Liver (tissue), 9 donors: Measurements from ENCODE around the gene LHPP. TPM values are rescaled to one million over a fixed set of nuclear protein-coding genes. Genes with fewer than 3 reads are reported as not detected.

Experiments used
- DNase-seq: peaks from one replicate; pipeline ENCODE4 v3.0.0-alpha.2; 2017; ENCODE audit warnings: low spot score
- H3K27ac ChIP-seq, 2 donors: one replicate each; pipeline ENCODE4 v1.7.0; 2013; ENCODE audit warnings: inconsistent platforms in 2 of 2, low read length in 2 of 2, control low read depth in 1 of 2, low read depth in 1 of 2, mild to moderate bottlenecking in 1 of 2
- H3K27me3 ChIP-seq, 4 donors: one replicate each; pipeline versions ENCODE4 v1.6.1 to v1.7.0; 2013; ENCODE audit warnings: low read length in 3 of 4, inconsistent platforms in 1 of 4, mild to moderate bottlenecking in 1 of 4, moderate library complexity in 1 of 4; ENCODE audit not compliant: control insufficient read depth in 4 of 4, insufficient read depth in 4 of 4
- H3K36me3 ChIP-seq, 4 donors: one replicate each; pipeline versions ENCODE4 v1.6.1 to v1.7.0; 2013; ENCODE audit warnings: low read length in 3 of 4, mild to moderate bottlenecking in 3 of 4, low read depth in 1 of 4, moderate library complexity in 1 of 4; ENCODE audit not compliant: control insufficient read depth in 4 of 4, insufficient read depth in 3 of 4
- H3K4me1 ChIP-seq, 4 donors: one replicate each; pipeline versions ENCODE4 v1.6.1 to v1.7.0; 2013; ENCODE audit warnings: low read length in 3 of 4, mild to moderate bottlenecking in 3 of 4, moderate library complexity in 1 of 4; ENCODE audit not compliant: control insufficient read depth in 4 of 4, insufficient read depth in 4 of 4
- H3K4me3 ChIP-seq, 3 donors: one replicate each; pipeline versions ENCODE4 v1.6.1 to v1.7.0; 2013; ENCODE audit warnings: low read length in 3 of 3, control low read depth in 1 of 3, low read depth in 1 of 3, mild to moderate bottlenecking in 1 of 3
- H3K9ac ChIP-seq, 2 donors: one replicate each; pipeline ENCODE4 v1.7.0; 2013; ENCODE audit warnings: low read length in 2 of 2, mild to moderate bottlenecking in 2 of 2, moderate library complexity in 2 of 2, control low read depth in 1 of 2, low read depth in 1 of 2
- H3K9me3 ChIP-seq, 4 donors: one replicate each; pipeline versions ENCODE4 v1.6.1 to v1.7.0; 2013; ENCODE audit warnings: low read length in 3 of 4; ENCODE audit not compliant: control insufficient read depth in 4 of 4
- ATF3 ChIP-seq: IDR thresholded peaks from 2 replicates; pipeline ENCODE4 v1.6.1; 2016; ENCODE audit warnings: antibody characterized with exemption
- CTCF ChIP-seq: fragments of 150-350 bp; IDR thresholded peaks from 2 replicates; pipeline ENCODE4 v1.5.1; 2017; ENCODE audit warnings: improper control_type of control experiment, low read depth, low read length; ENCODE audit not compliant: missing input control
- EGR1 ChIP-seq, 2 donors: IDR thresholded peaks; 2 replicates each; pipeline ENCODE4 v1.6.1; 2016 to 2018; ENCODE audit warnings: antibody characterized with exemption in 2 of 2, low read depth in 2 of 2
- FOXA1 ChIP-seq: IDR thresholded peaks from 2 replicates; pipeline ENCODE4 v1.6.1; 2016; ENCODE audit warnings: antibody characterized with exemption
- FOXA2 ChIP-seq: IDR thresholded peaks from 2 replicates; pipeline ENCODE4 v1.6.1; 2016; ENCODE audit warnings: antibody characterized with exemption
- GABPA ChIP-seq, 2 donors: IDR thresholded peaks in 1 of 2; conservative IDR thresholded peaks in 1 of 2; 2 replicates each; pipeline ENCODE4 v1.6.1; 2016; ENCODE audit warnings: antibody characterized with exemption in 2 of 2, mild to moderate bottlenecking in 1 of 2, moderate library complexity in 1 of 2
- HNF4A ChIP-seq, 2 donors: conservative IDR thresholded peaks; 2 replicates each; pipeline ENCODE4 v1.6.1; 2016; ENCODE audit warnings: antibody characterized with exemption in 2 of 2, mild to moderate bottlenecking in 2 of 2
- HNF4G ChIP-seq: IDR thresholded peaks from 2 replicates; pipeline ENCODE4 v1.6.1; 2016; ENCODE audit warnings: antibody characterized with exemption
- JUND ChIP-seq, 2 donors: IDR thresholded peaks; 2 replicates each; pipeline ENCODE4 v1.6.1; 2016; ENCODE audit warnings: antibody characterized with exemption in 2 of 2
- MAX ChIP-seq: IDR thresholded peaks from 2 replicates; pipeline ENCODE4 v1.6.1; 2016; ENCODE audit warnings: antibody characterized with exemption
- NR2F2 ChIP-seq: IDR thresholded peaks from 2 replicates; pipeline ENCODE4 v1.6.1; 2016; ENCODE audit warnings: antibody characterized with exemption
- RAD21 ChIP-seq, 2 donors: IDR thresholded peaks; 2 replicates each; pipeline ENCODE4 v1.6.1; 2016; ENCODE audit warnings: antibody characterized with exemption in 2 of 2, mild to moderate bottlenecking in 2 of 2
- REST ChIP-seq: IDR thresholded peaks from 2 replicates; pipeline ENCODE4 v1.6.1; 2016; ENCODE audit warnings: antibody characterized with exemption, mild to moderate bottlenecking
- RXRA ChIP-seq, 2 donors: IDR thresholded peaks; 2 replicates each; pipeline ENCODE4 v1.6.1; 2017 to 2018; ENCODE audit warnings: antibody characterized with exemption in 2 of 2, mild to moderate bottlenecking in 1 of 2
- SP1 ChIP-seq: IDR thresholded peaks from 2 replicates; pipeline ENCODE4 v1.6.1; 2018; ENCODE audit warnings: antibody characterized with exemption, mild to moderate bottlenecking
- TAF1 ChIP-seq: conservative IDR thresholded peaks from 2 replicates; pipeline ENCODE4 v1.6.1; 2016; ENCODE audit warnings: antibody characterized with exemption, mild to moderate bottlenecking
- YY1 ChIP-seq: IDR thresholded peaks from 2 replicates; pipeline ENCODE4 v1.6.1; 2016; ENCODE audit warnings: antibody characterized with exemption, mild to moderate bottlenecking
- ZBTB33 ChIP-seq: IDR thresholded peaks from 2 replicates; pipeline ENCODE4 v1.6.1; 2016; ENCODE audit warnings: antibody characterized with exemption
- WGBS: extraction: QIAGEN DNeasy Blood & Tissue Kit; methylation state at CpG from one replicate; pipeline ENCODE4 v1.1.7; 2013; 5-methylcytosine and 5-hydroxymethylcytosine counted together
- polyA plus RNA-seq, 2 donors: library from polyadenylated mRNA; stranded (reverse) in 1 of 2; unstranded in 1 of 2; fragments of 200-250 nt in 1 of 2; fragments of >200 nt in 1 of 2; fragmentation: Nextera tagmentation in 1 of 2; extraction: Ambion mirVana in 1 of 2; gene quantifications; one replicate each; pipeline versions ENCODE4 v1.2.1 to v1.2.3, GENCODE V29; 2013 to 2015
- total RNA-seq, 2 donors: library from RNA; depleted of rRNA; stranded (reverse); fragments of >200 nt; gene quantifications; one replicate each; pipeline ENCODE4 v1.2.3, GENCODE V29; 2014
- donor health status: healthy.
- donor health status: healthy.
- donor health status: healthy.
- donor health status: healthy.
- donor health status: healthy.

The LHPP gene
- total and polyA plus RNA-seq, 4 donors = 15.9 to 39.9 (median 26.2) TPM

- WGBS = 47% methylated on average over 13 of the region's 13 CpGs
These were observed 7.0 kb downstream of the LHPP start for GRCh38 chr10:124468624-124469023.

More at GRCh38 chr10:124468624-124469023, 7.0 kb downstream of the LHPP start:
- peak overlapping the region; percentile 56 to 74 for H3K27ac ChIP-seq
- no peak overlapping the region for H3K9ac ChIP-seq
- peaks cover 29 to 78% (median 69%) of the 10 kb centered on the region in 4 donors for H3K4me1 ChIP-seq
- no peak overlapping the region for H3K4me3 ChIP-seq
- no peaks in the 10 kb centered on the region for H3K27me3 ChIP-seq
- no peaks in the 10 kb centered on the region for H3K36me3 ChIP-seq
- H3K9me3 ChIP-seq = no peaks in the 10 kb centered on the region
- no peak for TF ChIP-seq HNF4G
- no peak for TF ChIP-seq YY1
- TF ChIP-seq FOXA2 = no peak
- no peak for TF ChIP-seq FOXA1
- no peak for TF ChIP-seq RAD21 (IDR thresholded peaks at IDR 0.05)
- no peak for TF ChIP-seq ZBTB33
- TF ChIP-seq REST = no peak
- no peak for TF ChIP-seq HNF4A (conservative IDR thresholded peaks at IDR 0.05)
- TF ChIP-seq SP1 = no peak
- TF ChIP-seq EGR1 (IDR thresholded peaks at IDR 0.05; ENCODE audit: low read depth in 2 of 2) = no peak
- no peak for TF ChIP-seq JUND (IDR thresholded peaks at IDR 0.05)
- TF ChIP-seq CTCF = no peak
- no peak for TF ChIP-seq GABPA (IDR thresholded peaks at IDR 0.05 in 1 of 2, conservative IDR thresholded peaks at IDR 0.05 in 1 of 2)
- TF ChIP-seq TAF1 = no peak
- TF ChIP-seq MAX = no peak
- TF ChIP-seq ATF3 = no peak
- TF ChIP-seq NR2F2 = no peak
- TF ChIP-seq RXRA (IDR thresholded peaks at IDR 0.05) = no peak
- DNase-seq = no peak
